KMS-11 (cell line): ENCODE results near the gene GP5.

Experiments
- H2AFZ ChIP-seq: fragments of 200-600 bp; sonication (generic); 2 replicates; pipeline ENCODE4 v1.6.1; 2016; ENCODE audit warnings: antibody characterized with exemption, mixed run types, low read depth
- H3K27ac ChIP-seq: fragments of 200-600 bp; sonication (generic); 2 replicates; pipeline ENCODE4 v1.6.1; 2016; ENCODE audit warnings: mild to moderate bottlenecking, mixed run types
- H3K27me3 ChIP-seq: fragments of 200-600 bp; sonication (generic); 2 replicates; pipeline ENCODE4 v1.6.1; 2017; ENCODE audit warnings: mild to moderate bottlenecking, low read depth, mixed run types, moderate library complexity; ENCODE audit not compliant: insufficient read depth
- H3K36me3 ChIP-seq: fragments of 200-600 bp; sonication (generic); 2 replicates; pipeline ENCODE4 v1.6.1; 2017; ENCODE audit warnings: mild to moderate bottlenecking, mixed run types; ENCODE audit not compliant: insufficient read depth
- H3K4me1 ChIP-seq: fragments of 200-600 bp; sonication (generic); 2 replicates; pipeline ENCODE4 v1.6.1; 2016; ENCODE audit warnings: mild to moderate bottlenecking, low read depth, mixed run types; ENCODE audit not compliant: poor library complexity, severe bottlenecking
- H3K4me2 ChIP-seq: fragments of 200-600 bp; sonication (generic); 2 replicates; pipeline ENCODE4 v1.7.0; 2016; ENCODE audit warnings: mild to moderate bottlenecking, mixed run types
- H3K4me3 ChIP-seq: fragments of 200-600 bp; sonication (generic); IDR thresholded peaks from 2 replicates; pipeline ENCODE4 v1.6.1; 2017; ENCODE audit warnings: low read depth, low read length, mixed read lengths; ENCODE audit not compliant: insufficient read depth
- H3K79me2 ChIP-seq: fragments of 200-600 bp; sonication (generic); 2 replicates; pipeline ENCODE4 v1.6.1; 2016; ENCODE audit warnings: low read depth, mixed run types; ENCODE audit not compliant: insufficient read depth
- H3K9ac ChIP-seq: fragments of 200-600 bp; sonication (generic); 2 replicates; pipeline ENCODE4 v1.6.1; 2016; ENCODE audit warnings: mild to moderate bottlenecking, mixed run types
- H4K20me1 ChIP-seq: fragments of 200-600 bp; sonication (generic); 2 replicates; pipeline ENCODE4 v1.6.1; 2016; ENCODE audit warnings: mild to moderate bottlenecking, mixed run types; ENCODE audit not compliant: insufficient read depth
- CTCF ChIP-seq: fragments of 200-600 bp; sonication (generic); conservative IDR thresholded peaks from 2 replicates; pipeline ENCODE4 v1.6.1; 2017; ENCODE audit warnings: low read depth, mild to moderate bottlenecking, antibody characterized with exemption, low read length, moderate library complexity, mixed read lengths

Gene GP5

GRCh38 chr3:194357681-194358080, 41.4 kb downstream of the GP5 start:
- TF ChIP-seq CTCF, result no peak
- no peak overlapping the region for H2AFZ ChIP-seq
- no peaks in the 10 kb centered on the region for H3K4me1 ChIP-seq
- H3K4me2 ChIP-seq, result no peak overlapping the region
- no peak overlapping the region for H3K27ac ChIP-seq
- H3K36me3 ChIP-seq, result no peaks in the 10 kb centered on the region
- no peaks in the 10 kb centered on the region for H3K79me2 ChIP-seq
- H4K20me1 ChIP-seq, result no peaks in the 10 kb centered on the region
- H3K4me3 ChIP-seq, result no peak overlapping the region
- no peaks in the 10 kb centered on the region for H3K27me3 ChIP-seq
- no peak overlapping the region for H3K9ac ChIP-seq

GRCh38 chr3:194355379-194355778, 43.7 kb downstream of the GP5 start:
- Histone ChIP-seq H3K4me2 (no peak overlapping the region), H2AFZ (no peak overlapping the region), H3K9ac (no peak overlapping the region), H3K4me3 (no peak overlapping the region), H3K36me3 (no peaks in the 10 kb centered on the region), H3K4me1 (peaks cover 8% of the 10 kb centered on the region), H3K79me2 (no peaks in the 10 kb centered on the region), H4K20me1 (no peaks in the 10 kb centered on the region), H3K27me3 (no peaks in the 10 kb centered on the region), H3K27ac (no peak overlapping the region)
- TF ChIP-seq CTCF, result no peak

GRCh38 chr3:194354315-194354714, 44.8 kb downstream of the GP5 start:
- no peak overlapping the region for H3K9ac ChIP-seq
- no peak for TF ChIP-seq CTCF
- H4K20me1 ChIP-seq, result no peaks in the 10 kb centered on the region
- no peak overlapping the region for H2AFZ ChIP-seq
- H3K36me3 ChIP-seq, result no peaks in the 10 kb centered on the region
- H3K4me1 ChIP-seq, result peaks cover 19% of the 10 kb centered on the region
- no peak overlapping the region for H3K4me3 ChIP-seq
- H3K27me3 ChIP-seq, result no peaks in the 10 kb centered on the region
- no peak overlapping the region for H3K27ac ChIP-seq
- no peak overlapping the region for H3K4me2 ChIP-seq
- no peaks in the 10 kb centered on the region for H3K79me2 ChIP-seq

GRCh38 chr3:194352667-194353246, 46.3 kb downstream of the GP5 start:
- no peaks in the 10 kb centered on the region for H3K36me3 ChIP-seq
- no peak overlapping the region for H3K4me2 ChIP-seq
- H3K4me1 ChIP-seq, result peaks cover 19% of the 10 kb centered on the region
- no peak overlapping the region for H2AFZ ChIP-seq
- no peaks in the 10 kb centered on the region for H4K20me1 ChIP-seq
- H3K79me2 ChIP-seq, result no peaks in the 10 kb centered on the region
- H3K4me3 ChIP-seq, result no peak overlapping the region
- no peak overlapping the region for H3K9ac ChIP-seq
- no peak overlapping the region for H3K27ac ChIP-seq
- no peaks in the 10 kb centered on the region for H3K27me3 ChIP-seq
- TF ChIP-seq CTCF, result no peak
